Measurements from ENCODE around the gene IL22RA1. TPM values are rescaled to one million over a fixed set of nuclear protein-coding genes. Genes with fewer than 3 reads are reported as not detected.

Gene IL22RA1
- total and polyA plus RNA-seq, 10 of the 15 experiments (the other 5 are each of a cell fraction or from before 2014, with no cell fraction given) = not detected

DNA sequence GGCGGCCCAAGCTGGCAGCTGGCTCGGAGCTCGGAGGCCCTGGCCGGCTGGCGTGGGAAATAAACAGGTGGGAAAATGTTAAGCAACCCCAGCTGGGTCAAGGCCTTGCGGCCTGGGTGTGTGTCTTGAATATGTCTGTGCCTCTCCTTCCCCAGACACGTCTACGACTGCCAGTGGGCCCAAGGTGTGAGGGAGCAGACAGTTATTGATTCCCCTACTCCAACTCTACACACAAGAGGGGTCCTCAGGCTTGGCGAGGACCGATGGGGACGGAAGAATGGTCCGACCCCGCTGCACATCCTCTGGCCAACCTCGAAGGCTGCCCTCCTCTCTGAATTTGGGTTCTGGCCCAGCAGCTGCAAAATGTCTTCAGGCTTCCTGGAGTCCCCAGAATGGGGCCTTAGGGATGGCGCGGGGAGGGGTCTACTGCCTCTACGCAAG, 2.2 kb downstream of the IL22RA1 start (continued):
- no peak for TF ChIP-seq RAD51 (IDR thresholded peaks at IDR 0.05)
- TF ChIP-seq, protein P1, sequence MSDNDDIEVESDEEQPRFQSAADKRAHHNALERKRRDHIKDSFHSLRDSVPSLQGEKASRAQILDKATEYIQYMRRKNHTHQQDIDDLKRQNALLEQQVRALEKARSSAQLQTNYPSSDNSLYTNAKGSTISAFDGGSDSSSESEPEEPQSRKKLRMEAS (IDR thresholded peaks at IDR 0.05; ENCODE audit: low read depth, low read length) = no peak
- TF ChIP-seq, protein P2, sequence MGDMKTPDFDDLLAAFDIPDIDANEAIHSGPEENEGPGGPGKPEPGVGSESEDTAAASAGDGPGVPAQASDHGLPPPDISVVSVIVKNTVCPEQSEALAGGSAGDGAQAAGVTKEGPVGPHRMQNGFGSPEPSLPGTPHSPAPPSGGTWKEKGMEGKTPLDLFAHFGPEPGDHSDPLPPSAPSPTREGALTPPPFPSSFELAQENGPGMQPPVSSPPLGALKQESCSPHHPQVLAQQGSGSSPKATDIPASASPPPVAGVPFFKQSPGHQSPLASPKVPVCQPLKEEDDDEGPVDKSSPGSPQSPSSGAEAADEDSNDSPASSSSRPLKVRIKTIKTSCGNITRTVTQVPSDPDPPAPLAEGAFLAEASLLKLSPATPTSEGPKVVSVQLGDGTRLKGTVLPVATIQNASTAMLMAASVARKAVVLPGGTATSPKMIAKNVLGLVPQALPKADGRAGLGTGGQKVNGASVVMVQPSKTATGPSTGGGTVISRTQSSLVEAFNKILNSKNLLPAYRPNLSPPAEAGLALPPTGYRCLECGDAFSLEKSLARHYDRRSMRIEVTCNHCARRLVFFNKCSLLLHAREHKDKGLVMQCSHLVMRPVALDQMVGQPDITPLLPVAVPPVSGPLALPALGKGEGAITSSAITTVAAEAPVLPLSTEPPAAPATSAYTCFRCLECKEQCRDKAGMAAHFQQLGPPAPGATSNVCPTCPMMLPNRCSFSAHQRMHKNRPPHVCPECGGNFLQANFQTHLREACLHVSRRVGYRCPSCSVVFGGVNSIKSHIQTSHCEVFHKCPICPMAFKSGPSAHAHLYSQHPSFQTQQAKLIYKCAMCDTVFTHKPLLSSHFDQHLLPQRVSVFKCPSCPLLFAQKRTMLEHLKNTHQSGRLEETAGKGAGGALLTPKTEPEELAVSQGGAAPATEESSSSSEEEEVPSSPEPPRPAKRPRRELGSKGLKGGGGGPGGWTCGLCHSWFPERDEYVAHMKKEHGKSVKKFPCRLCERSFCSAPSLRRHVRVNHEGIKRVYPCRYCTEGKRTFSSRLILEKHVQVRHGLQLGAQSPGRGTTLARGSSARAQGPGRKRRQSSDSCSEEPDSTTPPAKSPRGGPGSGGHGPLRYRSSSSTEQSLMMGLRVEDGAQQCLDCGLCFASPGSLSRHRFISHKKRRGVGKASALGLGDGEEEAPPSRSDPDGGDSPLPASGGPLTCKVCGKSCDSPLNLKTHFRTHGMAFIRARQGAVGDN (IDR thresholded peaks at IDR 0.05) = no peak
- TF ChIP-seq IKZF2 (IDR thresholded peaks at IDR 0.05) = no peak
- TF ChIP-seq FOXK2 (IDR thresholded peaks at IDR 0.05) = no peak
- TF ChIP-seq, protein P3, sequence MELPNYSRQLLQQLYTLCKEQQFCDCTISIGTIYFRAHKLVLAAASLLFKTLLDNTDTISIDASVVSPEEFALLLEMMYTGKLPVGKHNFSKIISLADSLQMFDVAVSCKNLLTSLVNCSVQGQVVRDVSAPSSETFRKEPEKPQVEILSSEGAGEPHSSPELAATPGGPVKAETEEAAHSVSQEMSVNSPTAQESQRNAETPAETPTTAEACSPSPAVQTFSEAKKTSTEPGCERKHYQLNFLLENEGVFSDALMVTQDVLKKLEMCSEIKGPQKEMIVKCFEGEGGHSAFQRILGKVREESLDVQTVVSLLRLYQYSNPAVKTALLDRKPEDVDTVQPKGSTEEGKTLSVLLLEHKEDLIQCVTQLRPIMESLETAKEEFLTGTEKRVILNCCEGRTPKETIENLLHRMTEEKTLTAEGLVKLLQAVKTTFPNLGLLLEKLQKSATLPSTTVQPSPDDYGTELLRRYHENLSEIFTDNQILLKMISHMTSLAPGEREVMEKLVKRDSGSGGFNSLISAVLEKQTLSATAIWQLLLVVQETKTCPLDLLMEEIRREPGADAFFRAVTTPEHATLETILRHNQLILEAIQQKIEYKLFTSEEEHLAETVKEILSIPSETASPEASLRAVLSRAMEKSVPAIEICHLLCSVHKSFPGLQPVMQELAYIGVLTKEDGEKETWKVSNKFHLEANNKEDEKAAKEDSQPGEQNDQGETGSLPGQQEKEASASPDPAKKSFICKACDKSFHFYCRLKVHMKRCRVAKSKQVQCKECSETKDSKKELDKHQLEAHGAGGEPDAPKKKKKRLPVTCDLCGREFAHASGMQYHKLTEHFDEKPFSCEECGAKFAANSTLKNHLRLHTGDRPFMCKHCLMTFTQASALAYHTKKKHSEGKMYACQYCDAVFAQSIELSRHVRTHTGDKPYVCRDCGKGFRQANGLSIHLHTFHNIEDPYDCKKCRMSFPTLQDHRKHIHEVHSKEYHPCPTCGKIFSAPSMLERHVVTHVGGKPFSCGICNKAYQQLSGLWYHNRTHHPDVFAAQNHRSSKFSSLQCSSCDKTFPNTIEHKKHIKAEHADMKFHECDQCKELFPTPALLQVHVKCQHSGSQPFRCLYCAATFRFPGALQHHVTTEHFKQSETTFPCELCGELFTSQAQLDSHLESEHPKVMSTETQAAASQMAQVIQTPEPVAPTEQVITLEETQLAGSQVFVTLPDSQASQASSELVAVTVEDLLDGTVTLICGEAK (IDR thresholded peaks at IDR 0.05; ENCODE audit: borderline replicate concordance) = no peak
- TF ChIP-seq, protein P4, sequence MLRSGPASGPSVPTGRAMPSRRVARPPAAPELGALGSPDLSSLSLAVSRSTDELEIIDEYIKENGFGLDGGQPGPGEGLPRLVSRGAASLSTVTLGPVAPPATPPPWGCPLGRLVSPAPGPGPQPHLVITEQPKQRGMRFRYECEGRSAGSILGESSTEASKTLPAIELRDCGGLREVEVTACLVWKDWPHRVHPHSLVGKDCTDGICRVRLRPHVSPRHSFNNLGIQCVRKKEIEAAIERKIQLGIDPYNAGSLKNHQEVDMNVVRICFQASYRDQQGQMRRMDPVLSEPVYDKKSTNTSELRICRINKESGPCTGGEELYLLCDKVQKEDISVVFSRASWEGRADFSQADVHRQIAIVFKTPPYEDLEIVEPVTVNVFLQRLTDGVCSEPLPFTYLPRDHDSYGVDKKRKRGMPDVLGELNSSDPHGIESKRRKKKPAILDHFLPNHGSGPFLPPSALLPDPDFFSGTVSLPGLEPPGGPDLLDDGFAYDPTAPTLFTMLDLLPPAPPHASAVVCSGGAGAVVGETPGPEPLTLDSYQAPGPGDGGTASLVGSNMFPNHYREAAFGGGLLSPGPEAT (IDR thresholded peaks at IDR 0.05; ENCODE audit: low read depth) = no peak
- TF ChIP-seq MYC (IDR thresholded peaks at IDR 0.05; ENCODE audit: insufficient read depth, insufficient read length, insufficient replicate concordance, low read length, severe bottlenecking) = no peak
